Esophagus squamous epithelium (tissue), 5 donors: ENCODE measurements around the gene MBD6. TPM values are rescaled to one million over a fixed set of nuclear protein-coding genes. Genes with fewer than 3 reads are reported as not detected.
A peak's percentile ranks its signal among the peaks of the same experiment; 100 is the strongest.

ENCODE experiments used
- DNase-seq: peaks from one replicate; lab custom pipeline; 2025; lab: John Stamatoyannopoulos, UW
- H3K27ac ChIP-seq, 4 donors: fragments of 200-600 bp; sonication (generic); one replicate each; pipeline ENCODE4 v1.5.1; 2016 to 2019; ENCODE audit warnings: mild to moderate bottlenecking in 1 of 4
- H3K27me3 ChIP-seq, 4 donors: fragments of 200-600 bp; sonication (generic); 1 replicate in 3 of 4; 2 replicates in 1 of 4; pipeline versions ENCODE4 v1.5.1 to v1.6.0; 2017 to 2021; ENCODE audit warnings: antibody characterized with exemption in 1 of 4
- H3K36me3 ChIP-seq, 3 donors: fragments of 200-600 bp; sonication (generic); one replicate each; pipeline ENCODE4 v1.5.1; 2016 to 2019
- H3K4me1 ChIP-seq, 3 donors: fragments of 200-600 bp; sonication (generic); one replicate each; pipeline ENCODE4 v1.5.1; 2017 to 2019
- H3K4me3 ChIP-seq, 4 donors: fragments of 200-600 bp; sonication (generic); 1 replicate in 3 of 4; 2 replicates in 1 of 4; pipeline ENCODE4 v1.5.1; 2016 to 2019; ENCODE audit warnings: mild to moderate bottlenecking in 2 of 4, moderate library complexity in 1 of 4
- H3K9me3 ChIP-seq, 3 donors: fragments of 200-600 bp; sonication (generic); one replicate each; pipeline ENCODE4 v1.5.1; 2016 to 2019
- CTCF ChIP-seq, 6 experiments: fragments of 450-650 bp in 4 of 6; fragments of 200-600 bp in 2 of 6; sonication (generic) in 2 of 6; IDR thresholded peaks; one replicate each; pipeline ENCODE4 v1.5.1; 2016 to 2019; ENCODE audit warnings: antibody characterized with exemption in 6 of 6, mild to moderate bottlenecking in 4 of 6, moderate library complexity in 4 of 6
- POLR2A ChIP-seq, 4 donors: fragments of 450-650 bp; IDR thresholded peaks; one replicate each; pipeline ENCODE4 v1.6.1; 2017; ENCODE audit warnings: antibody characterized with exemption in 4 of 4, mild to moderate bottlenecking in 4 of 4, moderate library complexity in 3 of 4
- WGBS, 2 donors: methylation state at CpG; one replicate each; pipeline ENCODE4 v1.1.5; 2018; 5-methylcytosine and 5-hydroxymethylcytosine counted together
- intact Hi-C: fragments of 100-400 bp; cut with DNase I; formaldehyde crosslinking; loops from one replicate; pipeline ENCODE4 v1.15.0; 2022
- total RNA-seq, 4 donors: library from RNA; depleted of rRNA; stranded (reverse); fragments of >200 nt; gene quantifications; one replicate each; pipeline ENCODE4 v1.1.0, GENCODE V29; 2016
- donor health status: DM: yes; HTN: yes; CAD: no.

MBD6 gene
- total RNA-seq, 4 donors from 2014 or later: 13.8 to 33.2 (median 17.6) TPM

DNA sequence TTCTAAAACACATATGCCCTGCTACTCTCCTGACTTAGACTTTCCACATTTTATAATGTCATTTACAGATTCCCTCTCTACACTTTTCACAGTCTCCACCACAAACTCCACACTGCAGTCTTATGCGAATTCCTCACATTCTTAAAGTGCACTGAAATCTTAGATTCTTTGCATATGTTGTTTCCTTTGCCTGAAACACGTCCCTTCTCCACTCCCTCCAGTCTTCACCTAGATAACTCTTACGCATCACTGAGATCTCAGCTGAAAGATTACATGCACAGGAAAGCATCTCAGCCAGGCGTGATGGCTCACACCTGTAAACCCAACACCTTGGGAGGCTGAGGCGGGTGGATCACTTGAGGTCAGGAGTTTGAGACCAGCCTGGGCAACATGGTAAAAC, 39.2 kb upstream of the MBD6 start:
- intact Hi-C loops: no loop called here
- Histone ChIP-seq H3K27me3 (peaks cover 0 to 28% (median 0%) of the 10 kb centered on the region in 4 donors), H3K27ac (no peak overlapping the region), H3K36me3 (no peaks in the 10 kb centered on the region), H3K4me1 (peaks cover 0 to 21% (median 0%) of the 10 kb centered on the region in 3 donors), H3K4me3 (no peak overlapping the region), H3K9me3 (no peaks in the 10 kb centered on the region)
- DNase-seq: no peak
- TF ChIP-seq POLR2A (IDR thresholded peaks at IDR 0.05): no peak
- TF ChIP-seq CTCF (IDR thresholded peaks at IDR 0.05): no peak
- 60 to 64% methylated on average over 5 of the region's 5 CpGs for WGBS, 2 donors

GRCh38 chr12:57485695-57486094, 36.9 kb upstream of the MBD6 start:
- no peak for TF ChIP-seq CTCF (IDR thresholded peaks at IDR 0.05)
- no peak for TF ChIP-seq POLR2A (IDR thresholded peaks at IDR 0.05)
- no peak for DNase-seq
- H3K4me1 ChIP-seq: peaks cover 5 to 23% (median 10%) of the 10 kb centered on the region in 3 donors
- peaks cover 5 to 16% (median 6%) of the 10 kb centered on the region in 3 donors for H3K36me3 ChIP-seq
- no peak overlapping the region for H3K27ac ChIP-seq
- H3K27me3 ChIP-seq: peaks cover 0 to 14% (median 0%) of the 10 kb centered on the region in 4 donors
- H3K9me3 ChIP-seq: no peaks in the 10 kb centered on the region
- intact Hi-C loops: no loop called here
- H3K4me3 ChIP-seq: no peak overlapping the region

GRCh38 chr12:57487055-57487596, 35.5 kb upstream of the MBD6 start:
- peaks cover 6 to 30% (median 11%) of the 10 kb centered on the region in 3 donors for H3K36me3 ChIP-seq
- peak overlapping the region in 3 of 4 donors; percentile 68 to 99 (median 88) for H3K4me3 ChIP-seq
- intact Hi-C loops: no loop called here
- no peak for DNase-seq
- H3K27ac ChIP-seq: peak overlapping the region; percentile 24 to 93 (median 55)
- 88 to 93% methylated on average over 17 to 23 of the region's 27 CpGs for WGBS, 2 donors
- no peaks in the 10 kb centered on the region for H3K9me3 ChIP-seq
- H3K27me3 ChIP-seq: peaks cover 0 to 11% (median 0%) of the 10 kb centered on the region in 4 donors
- H3K4me1 ChIP-seq: peaks cover 5 to 22% (median 10%) of the 10 kb centered on the region in 3 donors
- TF ChIP-seq POLR2A (IDR thresholded peaks at IDR 0.05): no peak
- TF ChIP-seq CTCF (IDR thresholded peaks at IDR 0.05): no peak

GRCh38 chr12:57487597-57488401, 34.8 kb upstream of the MBD6 start, which contains the start of gene MARS1:
Gene MARS1, plus strand, starts transcription at chr12:57488068. Its CDS starts 23 bp downstream, at chr12:57488091.
- Histone ChIP-seq H3K4me3 (peak within 1 kb of the TSS; percentile 68 to 99 (median 86)), H3K36me3 (peaks cover 6 to 37% (median 11%) of the 10 kb centered on the region in 3 donors), H3K9me3 (no peaks in the 10 kb centered on the region), H3K27me3 (peaks cover 0 to 4% (median 0%) of the 10 kb centered on the region in 4 donors), H3K27ac (peak within 1 kb of the TSS; percentile 78 to 93 (median 90)), H3K4me1 (peaks cover 5 to 22% (median 10%) of the 10 kb centered on the region in 3 donors)
- WGBS, 2 donors: 1 to 2% methylated on average over 28 to 40 of the region's 47 CpGs
- TF ChIP-seq CTCF (IDR thresholded peaks at IDR 0.05) (peak in 3 of 6 experiments; percentile 14 to 48 (median 18)), POLR2A (IDR thresholded peaks at IDR 0.05) (peak in 2 of 4 donors; percentile 56 to 64)
- intact Hi-C loops: no loop called here
- peak; percentile 74 for DNase-seq
